Activated CD4-positive, alpha-beta T cell treated with anti-CD3 and anti-CD28 coated beads for 1 hour (primary cell): ENCODE data around the gene ARHGEF28.

Experiments
- DNase-seq: peaks from one replicate; pipeline ENCODE4 v3.0.0-alpha.2; 2020

ARHGEF28 gene

DNA sequence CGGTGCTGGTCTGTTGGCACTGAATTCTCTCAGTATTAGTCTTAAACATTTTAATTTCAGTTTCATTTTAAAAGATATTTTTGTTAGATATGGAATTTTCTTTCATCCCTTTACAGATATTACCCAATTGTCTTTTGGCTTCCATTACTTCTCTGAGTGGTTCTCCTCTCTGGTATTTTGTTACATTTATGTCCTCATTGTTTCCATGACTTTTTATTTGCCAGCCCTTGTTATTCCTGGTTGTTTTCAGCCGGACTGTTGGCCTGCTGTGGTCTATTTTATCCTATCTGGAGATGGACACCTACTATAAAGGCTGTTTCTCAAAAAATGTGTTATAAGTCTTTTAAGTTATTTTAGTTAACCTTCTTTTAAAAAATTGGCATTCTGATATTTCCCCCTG, 117.2 kb downstream of the ARHGEF28 start:
- no peak for DNase-seq

DNA sequence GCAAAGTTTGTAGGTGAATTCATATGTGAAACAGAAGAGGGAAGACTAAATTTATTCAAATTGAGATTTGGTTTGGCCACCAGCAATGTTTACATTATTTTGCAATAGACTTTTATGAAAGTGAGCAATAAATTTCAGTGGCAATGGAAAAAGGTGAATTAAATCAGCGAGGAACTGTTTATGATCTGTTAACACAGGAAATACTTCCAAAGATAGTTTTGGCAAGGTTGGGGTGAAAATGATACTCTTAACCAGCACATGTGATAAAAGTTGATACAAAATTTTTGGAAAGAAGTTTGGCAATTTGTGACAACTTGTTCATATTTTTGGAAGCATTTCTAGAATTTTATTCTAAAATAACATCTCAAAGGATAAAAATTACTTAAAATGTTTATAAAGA, 119.8 kb downstream of the ARHGEF28 start:
- no peak for DNase-seq

DNA sequence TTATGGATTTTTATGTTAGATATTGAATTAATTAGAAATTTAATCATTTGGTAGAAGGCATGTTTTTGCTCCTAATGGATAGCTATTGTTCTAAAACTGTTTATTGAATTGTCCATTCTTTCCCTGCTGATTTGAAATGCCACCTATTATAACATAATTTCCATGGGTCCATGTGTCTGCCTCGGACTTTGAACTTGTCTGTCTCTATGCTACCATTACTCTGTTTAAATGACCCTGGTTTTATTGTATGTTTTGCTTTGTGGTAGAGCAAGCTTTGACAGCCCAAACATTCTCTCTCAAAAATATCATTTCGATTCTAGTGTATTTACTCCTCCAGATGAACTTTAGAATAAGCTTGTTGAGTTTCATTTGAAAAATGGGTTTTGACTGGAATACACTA, 120.6 kb downstream of the ARHGEF28 start:
- no peak for DNase-seq

DNA sequence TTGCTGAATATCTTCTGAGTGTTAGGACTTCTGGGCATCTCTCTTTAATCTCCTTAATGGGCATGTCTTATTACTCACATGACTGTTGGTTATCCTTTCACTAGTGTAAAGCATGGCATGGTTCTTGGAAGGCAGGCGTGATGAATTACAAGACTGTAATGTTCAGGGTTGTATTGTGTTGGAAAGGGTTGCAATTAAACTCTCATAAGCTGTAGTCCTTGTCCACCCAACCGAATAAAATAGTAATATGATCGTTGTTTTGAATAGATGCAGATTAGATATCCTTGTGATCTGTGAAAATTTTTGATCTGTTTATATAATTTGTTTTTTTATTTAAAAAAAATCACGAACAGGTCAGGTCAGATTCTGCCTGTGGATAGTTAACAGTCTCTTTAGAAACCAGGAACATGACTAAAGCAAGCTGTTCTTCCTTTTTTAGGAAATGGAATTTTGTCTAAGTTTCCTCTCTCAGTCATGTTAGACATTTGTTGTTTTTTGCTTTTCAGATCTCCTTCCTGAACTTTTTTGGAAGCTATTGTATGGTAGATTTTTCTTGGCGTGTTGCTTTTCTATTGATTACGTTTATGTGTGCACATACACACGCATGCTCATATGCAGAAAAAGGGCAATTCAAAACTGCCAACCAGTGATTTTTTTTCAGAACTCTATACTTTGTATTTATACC, 121.8 kb downstream of the ARHGEF28 start:
- DNase-seq: no peak

- no peak for DNase-seq
Observed at GRCh38 chr5:73748510-73749400, 122.8 kb downstream of the ARHGEF28 start.

DNA sequence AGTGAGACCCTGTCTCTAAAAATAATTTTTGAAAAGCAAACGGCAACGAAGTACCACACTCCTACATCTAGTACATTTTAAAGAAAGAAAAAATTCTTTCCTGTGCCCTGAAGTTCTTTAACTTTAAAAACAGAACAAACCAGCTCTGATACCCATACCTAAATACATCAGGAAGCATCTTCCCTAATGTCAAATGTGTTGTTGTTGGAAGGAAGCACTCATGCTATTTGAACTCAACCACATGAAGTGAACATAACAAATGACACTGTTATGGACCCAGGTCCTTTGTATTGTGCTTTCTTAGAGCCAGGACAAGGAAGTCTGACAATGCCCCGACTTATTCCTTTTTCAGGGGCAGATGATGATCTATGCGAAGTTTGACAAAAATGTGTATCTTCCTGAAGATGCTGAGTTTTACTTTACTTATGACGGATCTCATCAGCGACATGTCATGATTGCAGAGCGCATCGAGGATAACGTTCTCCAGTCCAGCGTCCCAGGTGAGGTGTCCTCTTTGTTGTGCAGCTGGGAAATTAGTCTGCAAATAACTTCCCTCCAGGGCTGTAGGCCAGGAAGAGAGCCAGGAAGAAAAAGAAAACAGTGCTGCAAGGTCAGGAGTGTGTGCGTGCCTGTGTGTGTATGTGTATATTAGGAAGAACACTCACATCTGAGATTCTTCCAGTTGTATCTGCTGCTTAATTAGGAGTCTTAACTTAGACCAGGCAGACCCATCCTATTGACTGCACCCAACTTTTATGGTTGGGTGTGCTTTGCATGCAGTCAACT, 123.7 kb downstream of the ARHGEF28 start:
- DNase-seq: no peak

DNA sequence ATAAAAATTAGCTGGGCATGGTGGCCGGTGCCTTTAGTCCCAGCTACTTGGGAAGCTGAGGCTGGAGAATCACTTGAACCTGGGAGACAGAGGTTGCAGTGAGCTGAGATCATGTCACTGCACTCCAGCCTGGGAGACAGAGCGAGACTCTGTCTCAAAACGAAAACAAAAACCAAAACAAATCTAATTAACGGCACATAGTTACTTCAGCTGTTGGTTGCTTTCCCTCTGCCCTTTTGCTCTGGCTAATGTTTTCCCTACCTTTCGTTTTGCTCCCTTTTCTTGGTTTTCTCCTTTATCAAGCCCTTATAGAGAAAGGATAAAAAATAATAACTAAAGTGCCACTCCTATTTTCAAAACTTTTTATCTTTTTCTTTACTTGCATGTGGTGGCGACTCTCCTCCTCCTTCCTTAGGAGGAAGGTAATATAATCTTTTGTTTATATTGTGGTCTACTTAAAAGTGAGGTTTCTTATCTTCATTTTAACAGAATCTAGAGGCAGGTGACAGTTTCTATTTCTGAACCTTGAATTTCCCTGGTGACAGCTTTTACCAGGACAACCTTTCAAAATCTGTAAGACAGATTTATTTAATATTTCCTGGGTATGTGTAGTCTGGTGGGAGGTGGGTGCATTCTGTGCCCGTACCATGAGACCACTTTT, 125.4 kb downstream of the ARHGEF28 start:
- DNase-seq: no peak

DNA sequence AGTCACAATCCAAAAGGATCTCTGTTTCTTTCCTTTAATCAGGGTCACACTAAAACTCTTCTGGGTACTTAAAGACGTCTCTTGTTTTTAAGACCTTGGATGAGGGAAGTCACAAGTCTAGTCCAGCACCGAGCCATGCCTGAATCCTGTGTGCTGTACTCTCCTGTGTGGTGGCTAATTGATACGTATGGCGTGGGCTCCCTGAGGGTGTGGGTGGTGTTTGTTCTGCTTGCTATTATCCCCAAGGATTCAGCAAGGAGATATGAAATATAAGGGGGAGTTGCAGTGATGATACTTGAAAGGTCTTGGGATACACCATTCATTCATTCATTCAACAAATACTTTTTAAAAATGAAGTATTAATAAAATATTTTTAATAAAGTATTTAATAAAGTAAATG, 128.3 kb downstream of the ARHGEF28 start:
- no peak for DNase-seq

- DNase-seq: no peak
Observed at GRCh38 chr5:73757416-73757815, 131.4 kb downstream of the ARHGEF28 start.

- no peak for DNase-seq
Observed at GRCh38 chr5:73759771-73760170, 133.8 kb downstream of the ARHGEF28 start.

GRCh38 chr5:73763300-73764032, 137.5 kb downstream of the ARHGEF28 start:
- DNase-seq: no peak

DNA sequence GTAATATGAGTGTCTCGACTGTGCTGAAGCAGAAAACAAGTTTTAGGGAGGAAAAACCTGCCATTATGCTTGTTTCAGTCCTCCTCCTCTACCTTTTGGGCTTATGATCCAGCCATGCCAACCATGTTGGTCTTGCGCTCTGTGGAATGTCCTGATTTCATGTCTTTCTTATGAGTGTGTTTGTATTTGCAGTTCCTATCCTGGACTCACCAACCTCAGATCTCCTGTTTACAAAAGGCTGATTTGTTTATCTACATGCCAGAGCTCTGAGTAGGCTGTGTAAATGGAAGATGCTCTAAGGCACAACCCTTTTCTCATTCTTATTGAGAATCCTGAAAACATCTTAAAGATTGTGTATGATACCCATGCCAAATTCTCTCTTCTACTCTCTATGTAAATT, 138.6 kb downstream of the ARHGEF28 start:
- DNase-seq: no peak

GRCh38 chr5:73764996-73765395, 139.0 kb downstream of the ARHGEF28 start:
- no peak for DNase-seq

- DNase-seq: no peak
Observed at GRCh38 chr5:73766902-73767301, 140.9 kb downstream of the ARHGEF28 start.

DNA sequence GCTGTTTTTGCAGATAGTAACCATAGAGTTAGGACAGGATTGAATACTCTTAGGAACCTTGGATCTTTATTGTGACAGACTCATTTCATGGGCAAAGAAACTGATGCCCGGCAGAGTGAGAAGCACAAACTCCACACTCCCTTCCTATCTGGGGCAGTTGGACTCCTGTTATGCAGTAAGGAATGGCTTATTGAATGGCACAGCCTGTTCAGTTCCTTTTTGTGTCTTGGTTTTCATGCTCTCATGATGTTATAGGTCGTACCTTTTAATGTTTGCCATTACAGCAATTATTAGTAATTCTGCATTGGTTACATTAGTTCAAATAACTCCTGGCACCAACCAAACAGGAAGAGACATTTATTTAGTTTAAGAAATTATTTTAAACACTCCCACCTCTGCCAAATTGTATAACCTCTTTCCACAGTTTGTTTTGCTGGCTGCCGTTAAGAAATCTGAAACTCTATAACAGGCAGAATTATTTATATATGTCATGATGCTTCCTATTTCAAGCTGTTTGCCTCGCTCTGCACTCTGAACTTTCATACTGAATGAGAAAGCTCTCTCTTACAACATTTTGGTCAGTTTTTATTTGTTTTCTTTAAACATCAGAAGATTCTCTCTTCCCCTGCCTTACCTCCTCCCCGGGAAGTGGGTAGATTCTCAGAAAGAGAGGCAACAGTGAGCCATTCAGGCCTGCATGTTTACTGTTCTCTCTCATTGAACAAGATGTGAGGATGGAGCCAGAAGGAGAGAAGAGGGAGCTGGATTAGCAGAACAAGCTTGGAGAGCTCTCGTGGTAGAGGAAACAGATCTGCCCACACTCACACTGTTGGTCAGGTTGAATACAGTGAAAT, 144.4 kb downstream of the ARHGEF28 start:
- no peak for DNase-seq

GRCh38 chr5:73774924-73775323, 148.9 kb downstream of the ARHGEF28 start:
- DNase-seq: no peak

DNA sequence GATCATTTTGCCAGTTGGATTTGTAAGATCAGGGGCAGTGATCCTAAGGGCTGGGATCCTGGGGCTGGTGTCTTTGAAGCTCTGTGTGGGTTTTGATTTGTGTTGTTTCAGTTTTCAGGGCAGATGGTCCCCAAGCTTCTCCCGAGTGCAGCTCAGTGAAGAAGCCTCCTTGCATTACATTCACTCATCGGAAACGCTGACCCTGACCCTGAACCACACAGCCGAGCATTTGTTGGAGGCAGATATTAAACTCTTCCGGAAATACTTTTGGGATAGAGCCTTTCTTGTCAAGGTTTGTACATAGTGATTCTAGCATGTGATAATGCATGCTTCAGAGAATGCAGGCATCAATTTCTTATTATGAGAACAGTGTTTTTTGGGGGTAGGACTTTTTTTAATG, 150.4 kb downstream of the ARHGEF28 start:
- no peak for DNase-seq

DNA sequence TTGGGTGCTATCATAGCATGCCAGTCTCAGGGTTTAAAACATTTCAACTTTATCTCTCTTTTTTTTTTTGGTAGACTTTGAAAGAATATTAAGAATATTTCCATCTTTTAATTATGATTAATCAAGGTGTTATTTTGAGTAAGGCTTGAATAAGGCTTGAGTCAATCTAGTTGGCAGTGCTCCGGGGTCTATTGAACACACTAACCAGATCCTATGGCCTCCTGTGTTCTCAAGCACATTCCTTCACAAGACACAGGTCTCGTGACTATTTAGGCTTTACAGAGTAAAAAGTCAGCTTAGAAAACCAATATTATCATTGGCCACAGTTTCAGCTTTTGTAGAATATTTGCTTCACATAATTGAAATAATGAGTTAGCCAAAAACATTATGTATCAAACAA, 151.2 kb downstream of the ARHGEF28 start:
- DNase-seq: no peak

DNA sequence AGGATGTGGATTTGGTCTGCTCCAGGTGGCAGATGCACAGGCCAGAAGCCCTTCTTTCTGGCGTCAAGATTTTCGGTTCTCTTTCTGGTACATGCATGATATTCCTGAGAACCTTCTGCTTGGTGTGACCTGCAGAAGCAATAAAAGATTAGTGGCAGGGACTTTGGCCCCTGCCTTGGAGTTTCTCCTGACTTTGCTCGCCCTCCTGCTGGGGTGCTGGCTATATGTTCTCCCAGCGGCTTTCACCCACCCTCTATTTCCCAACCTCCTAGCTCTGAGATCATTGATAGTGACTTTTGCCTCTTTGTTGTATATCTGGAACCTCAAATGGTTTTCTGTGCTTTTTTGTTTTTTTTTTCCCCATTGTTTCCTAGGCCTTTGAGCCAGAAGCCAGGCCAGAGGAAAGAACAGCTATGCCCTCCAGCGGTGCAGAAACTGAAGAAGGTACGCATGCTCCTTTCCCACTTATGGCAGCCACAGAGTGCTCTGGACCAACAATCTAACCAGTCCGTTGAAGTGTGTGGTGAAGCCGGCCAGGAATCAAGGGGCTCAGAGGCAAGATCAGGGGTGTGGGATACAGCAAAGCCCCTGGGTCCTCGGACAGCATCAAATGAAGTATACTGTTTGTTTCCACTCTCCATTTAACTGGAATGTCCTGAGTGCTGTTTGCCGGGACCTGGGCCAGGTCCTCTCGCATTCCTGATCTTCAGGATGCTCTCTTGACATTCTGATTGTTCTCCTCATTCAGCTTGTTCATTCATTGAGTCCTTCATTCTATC, 154.5 kb downstream of the ARHGEF28 start:
- no peak for DNase-seq

DNA sequence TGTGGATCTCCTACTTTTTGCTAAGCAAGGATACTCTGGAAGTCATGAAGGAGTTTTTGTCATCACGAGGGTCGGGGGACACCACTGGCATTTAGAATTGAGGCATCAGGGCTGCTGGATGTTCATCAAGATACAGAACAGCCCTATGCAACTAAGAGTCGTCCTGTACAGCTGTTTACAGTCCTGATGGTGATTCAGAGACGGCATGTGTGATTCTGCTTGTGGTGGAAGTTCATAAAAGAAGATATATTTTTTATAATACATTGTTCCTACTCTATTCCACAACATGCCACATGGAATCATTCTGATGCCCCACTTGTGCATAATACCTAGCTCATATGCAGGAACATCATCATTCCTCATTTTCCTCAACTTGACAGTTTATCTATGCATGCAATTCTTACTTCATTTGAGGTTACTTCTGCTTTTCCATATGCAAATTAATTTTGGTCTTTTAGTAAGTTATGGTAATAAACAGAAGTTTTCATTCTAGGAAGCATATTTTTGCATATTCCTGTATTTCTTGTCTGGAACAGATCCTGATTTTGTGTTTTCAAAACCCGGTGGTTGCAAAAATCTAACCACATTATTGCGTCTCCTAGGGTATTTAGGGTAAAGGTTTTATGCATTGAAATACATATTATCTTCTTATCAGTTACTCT, 155.2 kb downstream of the ARHGEF28 start:
- no peak for DNase-seq
